ENCODE results near the gene CDH23. TPM values are rescaled to one million over a fixed set of nuclear protein-coding genes. Genes with fewer than 3 reads are reported as not detected.

Gene CDH23
- total RNA-seq, 1 experiment from 2014 or later: 7.8 TPM

DNA sequence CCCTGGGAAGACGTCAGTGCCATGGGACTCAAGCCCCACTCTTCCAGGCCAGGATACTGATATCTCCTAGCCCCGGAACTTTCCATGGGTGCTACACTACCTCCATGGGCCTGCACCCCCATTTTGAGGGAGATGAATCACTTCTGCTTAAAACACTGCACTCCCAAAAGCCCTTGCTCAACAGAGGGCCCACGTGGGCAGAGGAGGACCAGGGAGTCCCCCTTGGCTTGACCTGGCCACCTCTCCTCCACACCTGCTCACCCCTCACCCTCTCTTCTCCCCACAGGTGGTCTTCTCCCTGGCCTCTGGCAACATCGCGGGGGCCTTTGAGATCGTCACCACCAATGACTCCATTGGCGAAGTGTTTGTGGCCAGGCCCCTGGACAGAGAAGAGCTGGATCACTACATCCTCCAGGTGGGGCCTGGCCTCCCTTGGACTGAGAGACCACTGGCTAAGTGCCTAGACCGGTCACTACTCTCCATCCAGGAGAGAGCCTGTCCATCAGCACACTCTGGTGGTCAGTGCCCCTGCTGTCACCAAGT lies 342.7 kb downstream of the CDH23 start:
- BruUV-seq (replicated peaks): no TSS peak
- CTCF ChIA-PET: interaction anchor here (1.0 kb wide), 1 partner anchor 27 kb away, joined by 3 read pairs; no protein-coding TSS in a partner anchor

GRCh38 chr10:71740069-71740653 lies 343.4 kb downstream of the CDH23 start:
- no peak overlapping the region for H3K4me2 ChIP-seq
- H4K20me1 ChIP-seq (ENCODE audit: insufficient read depth): no peaks in the 10 kb centered on the region
- TF ChIP-seq, protein P1, sequence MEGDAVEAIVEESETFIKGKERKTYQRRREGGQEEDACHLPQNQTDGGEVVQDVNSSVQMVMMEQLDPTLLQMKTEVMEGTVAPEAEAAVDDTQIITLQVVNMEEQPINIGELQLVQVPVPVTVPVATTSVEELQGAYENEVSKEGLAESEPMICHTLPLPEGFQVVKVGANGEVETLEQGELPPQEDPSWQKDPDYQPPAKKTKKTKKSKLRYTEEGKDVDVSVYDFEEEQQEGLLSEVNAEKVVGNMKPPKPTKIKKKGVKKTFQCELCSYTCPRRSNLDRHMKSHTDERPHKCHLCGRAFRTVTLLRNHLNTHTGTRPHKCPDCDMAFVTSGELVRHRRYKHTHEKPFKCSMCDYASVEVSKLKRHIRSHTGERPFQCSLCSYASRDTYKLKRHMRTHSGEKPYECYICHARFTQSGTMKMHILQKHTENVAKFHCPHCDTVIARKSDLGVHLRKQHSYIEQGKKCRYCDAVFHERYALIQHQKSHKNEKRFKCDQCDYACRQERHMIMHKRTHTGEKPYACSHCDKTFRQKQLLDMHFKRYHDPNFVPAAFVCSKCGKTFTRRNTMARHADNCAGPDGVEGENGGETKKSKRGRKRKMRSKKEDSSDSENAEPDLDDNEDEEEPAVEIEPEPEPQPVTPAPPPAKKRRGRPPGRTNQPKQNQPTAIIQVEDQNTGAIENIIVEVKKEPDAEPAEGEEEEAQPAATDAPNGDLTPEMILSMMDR (conservative IDR thresholded peaks at IDR 0.05): no peak
- TF ChIP-seq EZH2 (IDR thresholded peaks at IDR 0.05; ENCODE audit: low read depth): no peak
- H3K79me2 ChIP-seq (ENCODE audit: low read depth): no peaks in the 10 kb centered on the region
- peaks cover 9% of the 10 kb centered on the region; the same call in 1 of the 2 replicates for H3F3A ChIP-seq (ENCODE audit: insufficient read depth, low read depth)
- ChIA-PET CTCF (interaction anchor here (1.0 kb wide), 1 partner anchor 27 kb away, joined by 3 read pairs; no protein-coding TSS in a partner anchor), POLR2A (ENCODE audit: unreplicated experiment) (interaction anchor here (0.6 kb wide), 1 partner anchor 115 kb away, joined by 7 read pairs; no protein-coding TSS in a partner anchor)
- no TSS peak for BruUV-seq (replicated peaks)
- H3K27ac ChIP-seq: no peak overlapping the region
- H3K9me2 ChIP-seq (ENCODE audit: insufficient read depth): no peaks in the 10 kb centered on the region
- no peaks in the 10 kb centered on the region for H3K27me3 ChIP-seq (ENCODE audit: insufficient read depth, low read depth)
- H3K36me3 ChIP-seq (ENCODE audit: low read depth): no peaks in the 10 kb centered on the region
- H3K9me3 ChIP-seq (ENCODE audit: insufficient read depth, low read depth): no peaks in the 10 kb centered on the region
- peaks cover 22% of the 10 kb centered on the region for H3K4me1 ChIP-seq (replicated peaks; ENCODE audit: insufficient read depth)
- H3K4me3 ChIP-seq: no peak overlapping the region
- intact Hi-C loops (cut with micrococcal nuclease; ENCODE audit: unreplicated experiment): no loop called here
- DNase-seq: peak in 1 of 2 experiments; percentile 25
- H2AFZ ChIP-seq: no peak overlapping the region

More for the DNA sequence above, 342.7 kb downstream of the CDH23 start:
- intact Hi-C loops (cut with micrococcal nuclease; ENCODE audit: unreplicated experiment): no loop called here
- Histone ChIP-seq H4K20me1 (ENCODE audit: insufficient read depth) (no peaks in the 10 kb centered on the region), H3F3A (ENCODE audit: insufficient read depth, low read depth) (peaks cover 9% of the 10 kb centered on the region; the same call in 1 of the 2 replicates), H2AFZ (no peak overlapping the region), H3K79me2 (ENCODE audit: low read depth) (no peaks in the 10 kb centered on the region), H3K9me3 (ENCODE audit: insufficient read depth, low read depth) (no peaks in the 10 kb centered on the region), H3K4me2 (no peak overlapping the region), H3K27me3 (ENCODE audit: insufficient read depth, low read depth) (no peaks in the 10 kb centered on the region), H3K27ac (no peak overlapping the region), H3K9me2 (ENCODE audit: insufficient read depth) (no peaks in the 10 kb centered on the region), H3K4me1 (replicated peaks; ENCODE audit: insufficient read depth) (peaks cover 22% of the 10 kb centered on the region), H3K4me3 (no peak overlapping the region), H3K36me3 (ENCODE audit: low read depth) (no peaks in the 10 kb centered on the region)
- no peak for DNase-seq
- no peak for TF ChIP-seq EZH2 (IDR thresholded peaks at IDR 0.05; ENCODE audit: low read depth)
- TF ChIP-seq, protein P1 (conservative IDR thresholded peaks at IDR 0.05): no peak
- POLR2A ChIA-PET (ENCODE audit: unreplicated experiment): interaction anchor here (0.6 kb wide), 1 partner anchor 115 kb away, joined by 7 read pairs; no protein-coding TSS in a partner anchor

DNA sequence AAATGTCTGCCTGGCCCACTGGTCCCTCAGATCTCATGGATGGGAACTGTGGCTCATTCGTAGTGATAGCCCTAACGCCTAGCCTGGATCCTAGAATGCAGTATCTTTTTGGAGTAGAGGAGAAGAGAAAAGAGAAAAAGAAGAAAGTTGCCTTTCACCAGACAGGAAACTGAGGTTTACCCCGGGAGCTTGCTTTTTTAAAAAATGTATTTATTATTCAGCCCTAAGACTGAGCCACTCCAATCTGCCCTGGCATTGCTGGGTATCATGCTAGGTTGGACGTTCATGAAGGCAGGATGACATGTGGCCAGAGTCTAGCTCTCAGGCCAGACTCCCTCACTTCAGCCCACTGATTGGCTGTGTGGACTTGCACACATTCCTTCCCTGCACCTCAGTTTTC lies 344.3 kb downstream of the CDH23 start:
- no peaks in the 10 kb centered on the region for H3K79me2 ChIP-seq (ENCODE audit: low read depth)
- no peaks in the 10 kb centered on the region for H3K9me2 ChIP-seq (ENCODE audit: insufficient read depth)
- peaks cover 15% of the 10 kb centered on the region for H3K4me1 ChIP-seq (replicated peaks; ENCODE audit: insufficient read depth)
- no peak for TF ChIP-seq EZH2 (IDR thresholded peaks at IDR 0.05; ENCODE audit: low read depth)
- TF ChIP-seq, protein P1 (conservative IDR thresholded peaks at IDR 0.05): no peak
- peaks cover 9% of the 10 kb centered on the region; the same call in 1 of the 2 replicates for H3F3A ChIP-seq (ENCODE audit: insufficient read depth, low read depth)
- H2AFZ ChIP-seq: no peak overlapping the region
- no peak for DNase-seq
- no peaks in the 10 kb centered on the region for H3K27me3 ChIP-seq (ENCODE audit: insufficient read depth, low read depth)
- no peak overlapping the region for H3K4me2 ChIP-seq
- intact Hi-C loops (cut with micrococcal nuclease; ENCODE audit: unreplicated experiment): no loop called here
- no TSS peak for BruUV-seq (replicated peaks)
- CTCF ChIA-PET: no interaction called here
- no peaks in the 10 kb centered on the region for H3K9me3 ChIP-seq (ENCODE audit: insufficient read depth, low read depth)
- H3K27ac ChIP-seq: no peak overlapping the region
- no peak overlapping the region for H3K4me3 ChIP-seq
- no peaks in the 10 kb centered on the region for H4K20me1 ChIP-seq (ENCODE audit: insufficient read depth)
- no peaks in the 10 kb centered on the region for H3K36me3 ChIP-seq (ENCODE audit: low read depth)
- POLR2A ChIA-PET (ENCODE audit: unreplicated experiment): no interaction called here
